ENCODE data around the gene ZBTB33. TPM values are rescaled to one million over a fixed set of nuclear protein-coding genes. Genes with fewer than 3 reads are reported as not detected.

Gene ZBTB33
- total RNA-seq, 1 donor: 18.3 TPM

DNA sequence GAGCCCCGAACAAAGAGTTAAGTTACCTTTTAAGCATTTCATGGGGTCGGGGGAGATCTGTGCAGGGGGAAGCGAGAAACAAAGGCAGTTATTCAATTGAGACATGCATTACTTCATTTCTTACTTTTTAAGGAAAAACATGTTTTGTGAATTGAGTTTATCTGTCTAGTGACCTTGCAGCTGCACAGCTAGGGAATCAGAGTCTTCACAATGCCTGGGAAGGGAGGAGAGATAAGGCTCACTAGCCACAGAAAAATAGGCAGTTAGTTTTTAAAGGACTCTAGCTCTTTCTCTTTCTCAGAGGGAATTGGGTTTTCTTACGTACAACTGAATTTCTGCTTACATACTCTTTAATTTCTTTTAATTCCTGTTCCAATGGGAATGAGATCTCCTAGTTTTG lies 26.2 kb upstream of the ZBTB33 start:
- DNase-seq (ENCODE audit: low read depth): no peak
- TF ChIP-seq, protein P1, sequence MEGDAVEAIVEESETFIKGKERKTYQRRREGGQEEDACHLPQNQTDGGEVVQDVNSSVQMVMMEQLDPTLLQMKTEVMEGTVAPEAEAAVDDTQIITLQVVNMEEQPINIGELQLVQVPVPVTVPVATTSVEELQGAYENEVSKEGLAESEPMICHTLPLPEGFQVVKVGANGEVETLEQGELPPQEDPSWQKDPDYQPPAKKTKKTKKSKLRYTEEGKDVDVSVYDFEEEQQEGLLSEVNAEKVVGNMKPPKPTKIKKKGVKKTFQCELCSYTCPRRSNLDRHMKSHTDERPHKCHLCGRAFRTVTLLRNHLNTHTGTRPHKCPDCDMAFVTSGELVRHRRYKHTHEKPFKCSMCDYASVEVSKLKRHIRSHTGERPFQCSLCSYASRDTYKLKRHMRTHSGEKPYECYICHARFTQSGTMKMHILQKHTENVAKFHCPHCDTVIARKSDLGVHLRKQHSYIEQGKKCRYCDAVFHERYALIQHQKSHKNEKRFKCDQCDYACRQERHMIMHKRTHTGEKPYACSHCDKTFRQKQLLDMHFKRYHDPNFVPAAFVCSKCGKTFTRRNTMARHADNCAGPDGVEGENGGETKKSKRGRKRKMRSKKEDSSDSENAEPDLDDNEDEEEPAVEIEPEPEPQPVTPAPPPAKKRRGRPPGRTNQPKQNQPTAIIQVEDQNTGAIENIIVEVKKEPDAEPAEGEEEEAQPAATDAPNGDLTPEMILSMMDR (IDR thresholded peaks at IDR 0.05; ENCODE audit: insufficient read depth, low read length): no peak
- no peak overlapping the region for H3K4me3 ChIP-seq (ENCODE audit: low read depth, low read length)

DNA sequence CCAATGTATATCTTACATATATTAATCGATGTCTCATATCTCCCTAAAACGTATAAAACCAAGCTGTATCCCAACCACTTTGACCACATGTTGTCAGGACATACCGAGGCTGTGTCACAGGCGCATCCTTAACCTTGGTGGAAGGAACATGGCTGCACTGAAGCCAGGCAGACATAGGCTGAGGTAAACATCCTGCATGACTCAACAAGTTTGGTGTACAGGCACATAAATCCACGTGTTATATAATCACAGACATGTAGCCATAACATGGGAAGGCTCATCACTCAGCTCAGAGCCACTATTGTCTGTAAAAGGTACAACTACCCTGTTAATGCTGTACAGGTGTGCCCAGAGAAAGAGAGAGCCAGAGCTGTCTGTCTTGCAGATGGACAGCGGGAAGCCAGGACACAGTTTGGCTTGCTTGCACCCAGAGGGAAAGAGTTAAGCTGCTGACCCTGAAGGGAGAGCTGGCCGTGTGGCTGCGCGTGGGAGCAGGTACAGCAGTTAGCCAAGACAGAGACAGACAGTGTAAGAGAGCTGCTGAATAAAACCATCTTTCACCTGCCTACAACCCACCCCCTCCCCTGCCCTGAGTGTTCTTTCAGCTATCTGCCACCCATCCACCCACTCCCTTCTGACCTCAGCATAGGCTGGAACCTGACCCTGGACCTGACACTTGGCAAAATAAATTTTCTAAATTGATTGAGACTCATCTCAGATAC lies 22.3 kb upstream of the ZBTB33 start:
- no peak for DNase-seq (ENCODE audit: low read depth)
- H3K4me3 ChIP-seq (ENCODE audit: low read depth, low read length): no peak overlapping the region
- TF ChIP-seq, protein P1 (IDR thresholded peaks at IDR 0.05; ENCODE audit: insufficient read depth, low read length): no peak

GRCh38 chrX:120235284-120235683 lies 15.3 kb upstream of the ZBTB33 start:
- TF ChIP-seq, protein P1 (IDR thresholded peaks at IDR 0.05; ENCODE audit: insufficient read depth, low read length): no peak
- no peak overlapping the region for H3K4me3 ChIP-seq (ENCODE audit: low read depth, low read length)
- DNase-seq (ENCODE audit: low read depth): no peak

- DNase-seq (ENCODE audit: low read depth): no peak
- H3K4me3 ChIP-seq (ENCODE audit: low read depth, low read length): no peak overlapping the region
- TF ChIP-seq, protein P1 (IDR thresholded peaks at IDR 0.05; ENCODE audit: insufficient read depth, low read length): no peak
These were observed 13.7 kb upstream of the ZBTB33 start for GRCh38 chrX:120236687-120237479.

GRCh38 chrX:120238933-120239332 lies 11.7 kb upstream of the ZBTB33 start:
- DNase-seq (ENCODE audit: low read depth): no peak
- TF ChIP-seq, protein P1 (IDR thresholded peaks at IDR 0.05; ENCODE audit: insufficient read depth, low read length): no peak
- H3K4me3 ChIP-seq (ENCODE audit: low read depth, low read length): no peak overlapping the region

DNA sequence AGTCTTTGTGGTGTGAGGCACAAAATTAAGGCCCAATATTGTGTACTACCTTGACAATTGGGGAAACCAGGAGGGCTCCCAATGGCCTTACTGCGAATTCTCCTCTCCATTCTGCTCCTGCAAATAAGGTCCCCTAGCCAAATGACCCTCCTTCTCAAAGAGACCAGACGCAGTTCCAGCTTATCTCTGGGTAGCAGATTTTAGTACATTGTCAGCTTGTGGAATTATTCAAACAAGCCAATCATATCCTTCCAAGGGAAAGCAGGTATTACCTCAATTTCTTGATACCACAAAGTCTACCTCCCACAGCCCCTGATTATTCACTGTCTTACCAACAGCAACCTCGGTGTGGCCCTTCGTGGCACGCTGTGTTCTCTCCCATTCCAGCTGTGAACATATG lies 7.8 kb upstream of the ZBTB33 start:
- H3K4me3 ChIP-seq (ENCODE audit: low read depth, low read length): no peak overlapping the region
- no peak for DNase-seq (ENCODE audit: low read depth)
- TF ChIP-seq, protein P1 (IDR thresholded peaks at IDR 0.05; ENCODE audit: insufficient read depth, low read length): no peak

Data from fibroblast of the aortic adventitia (primary cell).